Aorta (tissue), 5 donors: Measurements from ENCODE around the gene ULK1. TPM values are rescaled to one million over a fixed set of nuclear protein-coding genes. Genes with fewer than 3 reads are reported as not detected.

ENCODE experiments used
- ATAC-seq: fragments of 200-7000 bp; cut with Tn5 transposase; one replicate; pipeline ENCODE4 v1.9.1; 2022; ENCODE audit warnings: moderate library complexity; ENCODE audit not compliant: low FRiP score
- DNase-seq, 2 donors: peaks; one replicate each; pipeline ENCODE4 v3.0.0-alpha.2; 2020
- H3K27ac ChIP-seq, 2 donors: one replicate each; pipeline ENCODE4 v1.5.1; 2013; ENCODE audit warnings: low read length in 2 of 2, mild to moderate bottlenecking in 2 of 2, moderate library complexity in 2 of 2, control low read depth in 1 of 2, inconsistent platforms in 1 of 2, low read depth in 1 of 2
- H3K27me3 ChIP-seq, 2 donors: one replicate each; pipeline ENCODE4 v1.6.1; 2013; ENCODE audit warnings: control low read depth in 1 of 2, low read length in 1 of 2, mild to moderate bottlenecking in 1 of 2, moderate library complexity in 1 of 2; ENCODE audit not compliant: insufficient read depth in 2 of 2, control insufficient read depth in 1 of 2
- H3K36me3 ChIP-seq, 2 donors: one replicate each; pipeline ENCODE4 v1.6.1; 2013; ENCODE audit warnings: control low read depth in 1 of 2, low read length in 1 of 2, mild to moderate bottlenecking in 1 of 2; ENCODE audit not compliant: insufficient read depth in 2 of 2, control insufficient read depth in 1 of 2
- H3K4me1 ChIP-seq, 2 donors: one replicate each; pipeline ENCODE4 v1.6.1; 2013; ENCODE audit warnings: low read length in 2 of 2, control low read depth in 1 of 2, mild to moderate bottlenecking in 1 of 2, moderate library complexity in 1 of 2; ENCODE audit not compliant: insufficient read depth in 2 of 2, control insufficient read depth in 1 of 2
- H3K4me3 ChIP-seq, 2 donors: one replicate each; pipeline ENCODE4 v1.5.1; 2013; ENCODE audit warnings: low read length in 2 of 2, control low read depth in 1 of 2, mild to moderate bottlenecking in 1 of 2
- H3K9me3 ChIP-seq: one replicate; pipeline ENCODE4 v1.6.1; 2013; ENCODE audit warnings: mild to moderate bottlenecking, low read length; ENCODE audit not compliant: control insufficient read depth
- WGBS, 2 donors: extraction: QIAGEN DNeasy Blood & Tissue Kit; methylation state at CpG; one replicate each; pipeline ENCODE4 v1.1.7; 2013; 5-methylcytosine and 5-hydroxymethylcytosine counted together
- intact Hi-C, 2 donors: fragments of 100-400 bp; cut with DNase I; formaldehyde crosslinking; loops; one replicate each; pipeline versions ENCODE4 v1.14.2 to v1.15.0; 2022
- long read RNA-seq, 2 donors: library from polyadenylated mRNA; unstranded; transcript quantifications; one replicate each; pipeline ENCODE4 v2.0.0, GENCODE V29; 2020 to 2021
- polyA plus RNA-seq, 2 donors: library from polyadenylated mRNA; stranded (reverse); fragments of 200-250 nt; gene quantifications; one replicate each; pipeline ENCODE4 v1.2.3, GENCODE V29; 2013
- total RNA-seq, 2 donors: library from RNA; stranded (reverse); fragmentation: NEBNext Ultra II Directional; extraction: Animal tissue kit (Norgen Biotek cat#: 25700); gene quantifications; one replicate each; pipeline ENCODE4 v1.2.1, GENCODE V29; 2021
- donor health status: healthy with polysubstance abuse.
- donor health status: Bipolar disorder and iron deficiency.
- donor health status: DM: no; HTN: no; CAD: no.
- donor health status: DM: no; HTN: no; CAD: no.
- donor health status: DM: yes; HTN: yes; CAD: no.

The ULK1 gene
- total RNA-seq (10 to 100 TPM; 39.9 to 56.5 TPM), polyA plus RNA-seq (10 to 100 TPM in 1 of 2 donors, 1 to 10 TPM in 1; 6.6 to 43.6 TPM)
- long read RNA-seq, donor 1, partial matches to known transcripts = 32 of 60 reads
- long read RNA-seq, donor 1, other reads (novel, unspliced or antisense) = 24 of 60 reads
- long read RNA-seq, donor 2, partial matches to known transcripts = 16 of 27 reads
- long read RNA-seq, donor 2, other reads (novel, unspliced or antisense) = 9 of 27 reads

DNA sequence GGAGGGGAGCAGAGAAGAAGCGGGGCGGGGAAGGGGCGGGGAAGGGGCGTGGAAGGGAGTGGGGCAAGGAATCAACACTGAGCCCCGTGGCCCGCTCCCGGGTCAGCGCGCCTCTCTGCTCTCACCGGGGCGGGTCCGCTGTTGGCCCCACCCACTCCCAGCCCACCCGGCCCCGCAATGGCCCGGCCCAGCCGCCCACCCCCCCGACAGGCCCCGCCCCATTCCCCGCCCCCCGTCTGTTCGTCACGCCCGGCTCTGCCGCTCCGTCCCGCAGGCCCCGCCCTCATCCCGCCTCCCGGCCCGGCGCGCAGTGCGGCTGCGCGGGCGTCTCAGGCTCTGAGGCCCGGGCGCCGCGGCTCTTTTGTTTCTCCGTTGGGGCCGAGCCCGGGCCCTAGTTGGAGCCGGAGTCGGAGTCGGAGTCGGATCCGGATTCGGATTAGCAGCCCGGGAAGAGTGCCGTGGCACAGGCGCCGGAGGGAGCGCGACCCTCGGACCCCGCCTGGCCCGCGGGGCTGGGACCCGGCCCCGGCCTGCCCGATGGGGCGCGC lies at the start of gene ULK1:
Gene ULK1, plus strand, starts transcription at position 310 of the 548 bp plus-strand sequence. CDS start 380 bp downstream, outside the sequence.
- H3K4me3 ChIP-seq = peak within 1 kb of the TSS; percentile 96 to 97
- H3K27ac ChIP-seq = peak within 1 kb of the TSS; percentile 84 to 92
- peak; percentile 95 to 98 for DNase-seq
- intact Hi-C loops = loop anchor here (5.0 to 10.0 kb wide), 3 partner anchors 33 to 593 kb away; partner anchors contain the start of genes DDX51 (in 1 of the 2), NOC4L (in 1 of the 2) and PUS1 (in 1 of the 2)
- no peaks in the 10 kb centered on the region for H3K36me3 ChIP-seq
- H3K27me3 ChIP-seq = no peaks in the 10 kb centered on the region
- no peaks in the 10 kb centered on the region for H3K9me3 ChIP-seq
- 0 to 1% methylated on average over 34 to 64 of the region's 64 CpGs for WGBS, 2 donors
- peak; percentile 87 for ATAC-seq
- H3K4me1 ChIP-seq = no peaks in the 10 kb centered on the region

DNA sequence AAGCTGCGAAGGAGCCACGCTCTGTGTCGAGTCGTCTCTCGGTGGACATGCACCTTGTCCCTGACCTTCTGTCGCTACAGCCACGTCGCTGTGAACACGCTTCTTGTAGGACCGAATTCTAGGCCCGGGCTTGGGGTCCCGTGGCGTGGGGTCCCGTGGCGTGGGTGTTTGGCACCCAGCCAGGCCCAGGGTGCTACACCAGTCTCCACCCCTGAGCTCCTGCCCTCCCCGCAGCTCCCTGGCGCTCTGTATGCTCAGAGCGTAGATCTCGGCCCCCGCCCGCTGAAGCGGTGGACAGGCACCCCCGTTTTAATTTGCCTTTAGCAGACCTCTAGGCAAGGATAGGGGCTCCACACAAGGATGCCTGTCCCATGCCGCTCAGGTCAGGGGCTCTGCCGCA lies 49.8 kb upstream of the ULK1 start:
- no peak for ATAC-seq
- Histone ChIP-seq H3K27me3 (no peaks in the 10 kb centered on the region), H3K36me3 (no peaks in the 10 kb centered on the region), H3K4me1 (no peaks in the 10 kb centered on the region), H3K9me3 (no peaks in the 10 kb centered on the region), H3K27ac (no peak overlapping the region), H3K4me3 (no peak overlapping the region)
- 90 to 93% methylated on average over 25 of the region's 25 CpGs for WGBS, 2 donors
- DNase-seq = no peak
- intact Hi-C loops = no loop called here

DNA sequence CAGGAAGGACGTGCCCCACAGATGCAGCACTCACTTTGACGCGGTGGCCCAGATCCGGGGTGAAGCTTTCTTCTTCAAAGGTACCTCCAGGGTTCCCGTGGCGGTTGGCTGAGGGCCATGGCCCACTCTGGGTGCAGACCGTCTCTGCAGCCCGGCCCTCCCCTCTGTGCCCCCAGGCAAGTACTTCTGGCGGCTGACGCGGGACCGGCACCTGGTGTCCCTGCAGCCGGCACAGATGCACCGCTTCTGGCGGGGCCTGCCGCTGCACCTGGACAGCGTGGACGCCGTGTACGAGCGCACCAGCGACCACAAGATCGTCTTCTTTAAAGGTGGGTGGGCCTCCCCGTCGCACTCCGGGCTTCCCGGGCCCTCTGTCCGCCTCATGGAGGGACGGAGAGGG lies 49.3 kb upstream of the ULK1 start:
- Histone ChIP-seq H3K36me3 (no peaks in the 10 kb centered on the region), H3K27ac (no peak overlapping the region), H3K4me3 (no peak overlapping the region), H3K9me3 (no peaks in the 10 kb centered on the region), H3K27me3 (no peaks in the 10 kb centered on the region), H3K4me1 (no peaks in the 10 kb centered on the region)
- intact Hi-C loops = no loop called here
- 92 to 93% methylated on average over 28 to 29 of the region's 29 CpGs for WGBS, 2 donors
- no peak for ATAC-seq
- DNase-seq = no peak

DNA sequence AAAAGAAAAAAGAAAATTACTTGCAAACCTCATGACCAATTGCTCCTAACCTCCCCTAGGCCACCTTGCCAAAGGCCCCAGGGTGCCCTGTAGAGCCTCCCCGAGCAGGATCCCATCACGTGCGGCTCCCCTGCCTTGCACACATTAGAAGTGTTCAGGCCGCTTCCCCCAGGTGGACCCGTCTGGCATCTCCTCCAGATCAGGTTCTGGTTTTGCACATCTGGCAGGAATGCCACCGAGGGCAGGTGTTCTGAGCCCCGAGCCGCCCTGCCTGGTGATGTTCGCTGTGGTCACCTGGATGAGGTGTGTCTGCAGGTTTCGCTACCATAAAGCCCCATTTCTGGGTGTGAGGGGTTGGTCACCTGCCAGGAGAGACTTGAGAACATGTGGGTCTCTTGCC lies 47.0 kb upstream of the ULK1 start:
- H3K27ac ChIP-seq = no peak overlapping the region
- DNase-seq (no peak), ATAC-seq (no peak)
- H3K9me3 ChIP-seq = no peaks in the 10 kb centered on the region
- 81 to 91% methylated on average over 10 of the region's 10 CpGs for WGBS, 2 donors
- intact Hi-C loops = no loop called here
- no peaks in the 10 kb centered on the region for H3K4me1 ChIP-seq
- no peaks in the 10 kb centered on the region for H3K27me3 ChIP-seq
- H3K4me3 ChIP-seq = no peak overlapping the region
- no peaks in the 10 kb centered on the region for H3K36me3 ChIP-seq

DNA sequence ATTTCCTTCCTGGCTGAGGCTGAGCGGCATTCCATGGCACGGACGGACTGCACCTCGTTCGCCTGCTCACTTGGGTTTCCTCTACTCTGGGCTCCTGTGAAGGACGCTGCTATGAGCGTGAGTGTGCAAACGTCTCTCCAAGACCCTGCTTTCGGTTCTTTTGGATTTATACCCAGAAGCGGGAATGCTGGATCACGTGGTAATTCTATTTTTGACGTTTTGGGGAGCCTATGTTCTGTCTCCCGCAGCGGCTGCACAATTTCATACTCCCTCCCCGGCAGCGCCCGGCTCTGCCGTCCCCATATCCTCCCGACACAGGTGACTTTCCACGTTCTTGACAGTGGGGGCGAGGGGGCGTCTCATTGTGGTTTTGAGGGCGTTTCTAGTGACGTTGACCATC lies 45.7 kb upstream of the ULK1 start:
- 75 to 78% methylated on average over 24 of the region's 24 CpGs for WGBS, 2 donors
- no peaks in the 10 kb centered on the region for H3K36me3 ChIP-seq
- intact Hi-C loops = no loop called here

DNA sequence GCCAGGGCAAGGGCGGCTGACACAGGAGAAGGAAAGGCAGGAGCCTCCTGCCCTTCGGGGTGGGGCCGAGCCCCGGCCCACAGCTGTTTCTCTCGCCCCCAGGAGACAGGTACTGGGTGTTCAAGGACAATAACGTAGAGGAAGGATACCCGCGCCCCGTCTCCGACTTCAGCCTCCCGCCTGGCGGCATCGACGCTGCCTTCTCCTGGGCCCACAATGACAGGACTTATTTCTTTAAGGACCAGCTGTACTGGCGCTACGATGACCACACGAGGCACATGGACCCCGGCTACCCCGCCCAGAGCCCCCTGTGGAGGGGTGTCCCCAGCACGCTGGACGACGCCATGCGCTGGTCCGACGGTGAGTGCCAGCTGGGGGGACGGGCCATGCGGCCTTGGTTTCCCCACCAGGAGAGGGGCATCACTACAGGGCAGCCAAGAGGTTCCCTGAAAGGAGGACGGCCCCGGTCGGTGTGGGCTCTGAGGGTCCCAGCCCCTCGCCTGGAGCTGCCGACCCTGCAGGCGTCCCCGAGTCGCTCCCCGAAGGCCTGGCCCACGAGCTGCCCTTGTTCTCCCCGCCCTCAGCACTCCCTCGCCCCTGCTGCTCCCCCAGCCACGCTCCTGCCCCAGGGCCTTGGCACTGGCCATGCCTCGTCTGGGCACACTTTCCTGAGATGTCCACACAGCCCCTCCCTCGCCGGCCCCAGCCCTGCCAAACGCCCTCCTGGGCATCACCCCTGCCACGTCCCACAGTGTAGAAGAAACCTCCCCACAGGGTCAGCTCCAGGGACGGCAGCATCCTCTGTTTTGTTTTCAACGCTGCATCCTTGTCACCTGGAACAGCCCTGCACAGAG lies 44.5 kb upstream of the ULK1 start:
- intact Hi-C loops = loop anchor here in 1 of 2 donors (5.0 kb wide), 1 partner anchor 97 kb away; the partner anchor contains the start of gene EP400
- 88% methylated on average over 44 to 47 of the region's 47 CpGs for WGBS, 2 donors
- Histone ChIP-seq H3K9me3 (no peaks in the 10 kb centered on the region), H3K4me1 (no peaks in the 10 kb centered on the region), H3K27me3 (no peaks in the 10 kb centered on the region), H3K4me3 (no peak overlapping the region), H3K36me3 (no peaks in the 10 kb centered on the region), H3K27ac (no peak overlapping the region)
- DNase-seq (no peak), ATAC-seq (no peak)

More for the DNA sequence above, 45.7 kb upstream of the ULK1 start:
- DNase-seq (no peak), ATAC-seq (no peak)
- no peaks in the 10 kb centered on the region for H3K27me3 ChIP-seq
- H3K9me3 ChIP-seq = no peaks in the 10 kb centered on the region
- H3K27ac ChIP-seq = no peak overlapping the region
- H3K4me3 ChIP-seq = no peak overlapping the region
- no peaks in the 10 kb centered on the region for H3K4me1 ChIP-seq

DNA sequence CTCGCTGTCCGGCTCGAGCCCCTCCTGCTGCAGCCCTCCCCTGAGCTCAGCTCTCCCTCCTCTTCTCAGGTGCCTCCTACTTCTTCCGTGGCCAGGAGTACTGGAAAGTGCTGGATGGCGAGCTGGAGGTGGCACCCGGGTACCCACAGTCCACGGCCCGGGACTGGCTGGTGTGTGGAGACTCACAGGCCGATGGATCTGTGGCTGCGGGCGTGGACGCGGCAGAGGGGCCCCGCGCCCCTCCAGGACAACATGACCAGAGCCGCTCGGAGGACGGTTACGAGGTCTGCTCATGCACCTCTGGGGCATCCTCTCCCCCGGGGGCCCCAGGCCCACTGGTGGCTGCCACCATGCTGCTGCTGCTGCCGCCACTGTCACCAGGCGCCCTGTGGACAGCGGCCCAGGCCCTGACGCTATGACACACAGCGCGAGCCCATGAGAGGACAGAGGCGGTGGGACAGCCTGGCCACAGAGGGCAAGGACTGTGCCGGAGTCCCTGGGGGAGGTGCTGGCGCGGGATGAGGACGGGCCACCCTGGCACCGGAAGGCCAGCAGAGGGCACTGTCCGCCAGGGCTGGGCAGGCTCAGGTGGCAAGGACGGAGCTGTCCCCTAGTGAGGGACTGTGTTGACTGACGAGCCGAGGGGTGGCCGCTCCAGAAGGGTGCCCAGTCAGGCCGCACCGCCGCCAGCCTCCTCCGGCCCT lies 43.4 kb upstream of the ULK1 start:
- H3K27me3 ChIP-seq = no peaks in the 10 kb centered on the region
- DNase-seq (peak in 1 of 2 donors; percentile 77), ATAC-seq (peak; percentile 74)
- H3K4me3 ChIP-seq = no peak overlapping the region
- H3K36me3 ChIP-seq = no peaks in the 10 kb centered on the region
- intact Hi-C loops = loop anchor here in 1 of 2 donors (1.0 to 5.0 kb wide), 2 partner anchors 96 to 150 kb away; partner anchors contain the start of gene EP400
- no peak overlapping the region for H3K27ac ChIP-seq
- H3K9me3 ChIP-seq = no peaks in the 10 kb centered on the region
- no peaks in the 10 kb centered on the region for H3K4me1 ChIP-seq
- 71 to 85% methylated on average over 39 to 41 of the region's 41 CpGs for WGBS, 2 donors
